ENCODE measurements around the gene SH2D1A. TPM values are rescaled to one million over a fixed set of nuclear protein-coding genes. Genes with fewer than 3 reads are reported as not detected.
"Not testable (repeated sequence)": the region's sequence is repeated elsewhere in the genome, so short reads cannot be mapped to it uniquely, and the experiment has no call there.

The SH2D1A gene
- polyA plus RNA-seq, 10 donors: 0.37 to 3.9 (median 1.6) TPM

- DNase-seq: no peak
Observed at GRCh38 chrX:124348885-124349453, 2.6 kb downstream of the SH2D1A start.

GRCh38 chrX:124354648-124355047, 8.3 kb downstream of the SH2D1A start:
- no peak for DNase-seq

- no peak for DNase-seq
Observed at GRCh38 chrX:124358800-124359383, 12.5 kb downstream of the SH2D1A start.

GRCh38 chrX:124362072-124362471, 15.7 kb downstream of the SH2D1A start:
- DNase-seq: no peak

- DNase-seq: no peak
Observed at GRCh38 chrX:124362761-124363160, 16.4 kb downstream of the SH2D1A start.

GRCh38 chrX:124369722-124370121, 23.4 kb downstream of the SH2D1A start:
- no peak for DNase-seq

- no peak for DNase-seq
Observed at GRCh38 chrX:124373348-124373747, 27.0 kb downstream of the SH2D1A start.

- no peak for DNase-seq
Observed at GRCh38 chrX:124378643-124379042, 32.3 kb downstream of the SH2D1A start.

GRCh38 chrX:124383354-124383753, 37.0 kb downstream of the SH2D1A start:
- DNase-seq: no peak

GRCh38 chrX:124386401-124386800, 40.0 kb downstream of the SH2D1A start:
- DNase-seq: no peak

- DNase-seq: peak; percentile 30 to 75 (median 69)
Observed at GRCh38 chrX:124388562-124388961, 42.2 kb downstream of the SH2D1A start.

- no peak for DNase-seq
Observed at GRCh38 chrX:124392794-124393193, 46.4 kb downstream of the SH2D1A start.

- DNase-seq: no peak
Observed at GRCh38 chrX:124393238-124393637, 46.9 kb downstream of the SH2D1A start.

GRCh38 chrX:124393659-124394058, 47.3 kb downstream of the SH2D1A start:
- DNase-seq: no peak

- DNase-seq: no peak
Observed at GRCh38 chrX:124395145-124395880, 49.0 kb downstream of the SH2D1A start.

- DNase-seq: no peak
Observed at GRCh38 chrX:124401696-124402095, 55.3 kb downstream of the SH2D1A start.

GRCh38 chrX:124405868-124406267, 59.5 kb downstream of the SH2D1A start:
- no peak for DNase-seq

- peak; percentile 67 to 78 (median 75) for DNase-seq
Observed at GRCh38 chrX:124406294-124407014, 60.1 kb downstream of the SH2D1A start.

- DNase-seq: no peak
Observed at GRCh38 chrX:124407226-124407625, 60.9 kb downstream of the SH2D1A start.

GRCh38 chrX:124408380-124408779, 62.0 kb downstream of the SH2D1A start:
- not testable (repeated sequence) for DNase-seq

- DNase-seq: no peak
Observed at GRCh38 chrX:124413244-124413643, 66.9 kb downstream of the SH2D1A start.

GRCh38 chrX:124414281-124414680, 67.9 kb downstream of the SH2D1A start:
- DNase-seq: no peak
